Measurements from ENCODE around the gene AGBL4.
A peak's percentile ranks its signal among the peaks of the same experiment; 100 is the strongest.

Gene AGBL4

GRCh38 chr1:48808496-48808895 lies 1215.3 kb downstream of the AGBL4 start:
- no peak for DNase-seq

GRCh38 chr1:48807554-48808260 lies 1216.0 kb downstream of the AGBL4 start:
- DNase-seq, result no peak

GRCh38 chr1:48803474-48803873 lies 1220.3 kb downstream of the AGBL4 start:
- DNase-seq, result no peak

DNA sequence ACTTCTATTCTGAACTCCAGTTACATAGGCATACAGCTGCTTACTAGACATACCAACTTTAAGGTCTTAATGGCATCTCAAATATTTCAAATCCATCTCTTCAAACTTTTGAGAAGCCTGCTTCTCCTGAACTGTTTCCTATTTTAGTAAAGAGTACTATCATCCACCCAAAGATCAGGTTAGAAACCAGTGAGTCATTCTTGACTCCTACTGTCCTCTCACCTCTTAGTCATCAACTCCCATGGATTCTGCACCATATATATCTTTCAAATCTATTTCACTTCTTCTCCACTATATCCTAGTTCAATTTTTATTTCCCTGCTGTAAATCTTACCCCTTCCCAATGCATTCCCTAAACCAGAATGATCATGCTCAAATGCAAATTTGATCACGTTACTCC lies 1228.9 kb downstream of the AGBL4 start:
- DNase-seq, result no peak

DNA sequence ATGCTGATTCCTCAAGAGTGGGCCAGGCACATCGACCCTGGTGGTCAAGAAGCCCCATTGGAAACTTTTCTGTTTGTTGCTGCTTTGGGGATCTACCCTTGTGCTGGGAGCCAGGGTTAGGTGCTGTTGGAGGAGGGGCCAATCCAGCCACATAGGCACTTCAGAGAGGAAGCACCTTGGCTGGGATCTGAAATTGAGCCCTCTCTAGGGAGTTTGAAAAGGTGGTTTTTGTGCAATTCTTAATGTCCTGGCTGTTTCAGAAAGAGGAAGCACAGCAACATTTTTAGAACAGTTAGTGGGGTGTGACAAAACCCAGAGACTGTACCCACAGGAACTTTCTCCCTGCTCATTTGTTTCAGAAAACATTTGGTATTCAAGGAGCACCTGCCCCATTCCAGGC lies 1229.9 kb downstream of the AGBL4 start:
- DNase-seq, result no peak

DNA sequence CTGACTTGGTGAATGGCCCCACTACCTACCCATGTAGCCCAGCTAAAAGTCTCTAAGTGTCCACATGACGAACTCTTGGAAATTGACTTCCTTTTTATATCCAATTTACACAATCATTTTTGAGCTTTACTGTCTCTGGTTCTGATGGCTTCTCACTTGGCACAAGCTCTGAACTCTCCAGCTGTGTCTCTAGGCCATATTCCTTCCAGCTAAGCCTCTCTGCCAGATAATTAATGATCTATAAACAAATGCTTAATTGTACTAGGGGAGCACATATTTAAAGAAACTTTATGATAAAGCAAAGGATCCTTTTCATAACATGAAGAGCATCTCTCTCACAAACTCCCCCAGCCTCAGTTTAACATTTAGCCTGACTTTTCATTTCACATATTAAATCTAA lies 1230.8 kb downstream of the AGBL4 start:
- no peak for DNase-seq

GRCh38 chr1:48790397-48790796 lies 1233.4 kb downstream of the AGBL4 start:
- DNase-seq, result no peak

- DNase-seq, result no peak
Observed at GRCh38 chr1:48789903-48790302, 1233.9 kb downstream of the AGBL4 start.

- DNase-seq, result no peak
Observed at GRCh38 chr1:48785869-48786268, 1237.9 kb downstream of the AGBL4 start.

- DNase-seq, result no peak
Observed at GRCh38 chr1:48784301-48784700, 1239.5 kb downstream of the AGBL4 start.

DNA sequence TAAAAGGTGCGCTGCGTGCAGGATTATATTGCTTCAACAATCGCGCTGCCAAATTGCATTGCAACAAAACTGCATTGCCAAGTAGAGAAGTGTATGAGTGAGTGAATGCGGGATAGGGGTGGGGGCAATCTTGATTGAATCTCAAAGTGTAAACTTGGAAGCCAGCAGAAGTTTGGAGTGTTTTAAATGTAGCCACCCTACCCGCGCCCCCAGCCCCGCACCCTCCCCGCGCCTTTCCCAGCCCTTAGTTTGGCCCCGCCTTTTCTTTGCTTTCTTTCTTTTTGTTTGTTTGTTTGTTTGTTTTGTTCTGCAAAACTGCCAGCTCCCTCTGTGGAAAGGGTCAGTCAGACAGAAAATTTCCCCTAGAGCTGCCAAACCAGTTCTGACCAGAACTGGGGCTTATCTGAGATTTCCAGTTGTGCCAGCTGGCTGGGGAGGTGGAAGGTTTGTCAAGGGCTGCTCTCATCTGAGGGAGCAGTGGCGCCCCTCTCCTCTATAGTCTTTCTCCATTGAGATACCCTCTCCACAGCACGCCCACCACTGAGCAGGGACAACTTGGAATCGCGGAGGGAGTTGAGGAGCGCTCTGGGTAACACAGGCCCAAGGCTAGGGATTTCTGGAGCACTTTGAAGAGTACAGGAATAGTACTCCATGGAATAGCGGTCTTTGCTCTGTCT lies 1246.4 kb downstream of the AGBL4 start:
- no peak for DNase-seq

- DNase-seq, result peak; percentile 59
Observed at GRCh38 chr1:48776393-48777218, 1247.1 kb downstream of the AGBL4 start, which contains the start of gene BEND5. TSS of gene BEND5 (minus strand) at chr1:48776891. CDS start at chr1:48776831, 60 bp downstream.

GRCh38 chr1:48775831-48776392 lies 1247.8 kb downstream of the AGBL4 start:
- no peak for DNase-seq

GRCh38 chr1:48773133-48773532 lies 1250.6 kb downstream of the AGBL4 start:
- DNase-seq, result no peak

DNA sequence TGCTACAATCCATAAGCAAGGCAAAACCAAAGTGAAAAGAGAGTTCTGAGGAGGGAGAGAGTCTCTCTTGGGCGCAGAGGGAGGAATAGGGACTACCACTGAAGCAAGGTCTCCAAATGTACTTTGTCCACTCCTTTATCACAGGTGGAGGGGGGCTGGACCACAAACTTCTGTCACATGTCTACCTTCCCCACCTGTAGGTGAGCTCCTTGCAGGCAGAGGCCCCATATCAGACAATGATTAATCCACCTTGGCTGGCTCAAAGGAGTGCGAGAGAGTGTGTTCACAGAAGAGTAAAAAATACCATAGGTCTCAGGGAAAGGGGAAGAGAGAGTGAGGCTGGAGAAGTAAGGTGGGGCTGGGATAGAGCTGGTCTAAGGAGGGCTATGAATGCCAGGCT lies 1251.5 kb downstream of the AGBL4 start:
- DNase-seq, result no peak

DNA sequence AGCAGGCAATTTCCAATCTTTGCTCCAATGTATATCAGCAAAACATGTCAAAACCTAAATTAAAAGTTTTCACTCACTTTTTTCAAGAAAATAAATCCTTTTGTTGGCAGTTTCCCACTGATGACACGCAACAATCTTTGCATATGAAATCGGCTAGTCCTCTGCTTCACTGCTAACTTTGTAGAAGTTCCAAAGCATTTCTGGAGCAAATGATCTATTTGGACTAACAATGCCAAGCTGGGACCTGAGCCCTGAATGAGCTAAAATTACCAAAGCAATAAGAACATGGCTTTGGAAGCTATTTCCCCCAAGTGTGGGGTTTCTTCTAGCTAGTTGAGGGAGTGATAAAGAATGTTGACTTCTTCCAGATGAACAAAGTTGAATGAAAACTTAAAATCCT lies 1252.2 kb downstream of the AGBL4 start:
- no peak for DNase-seq

DNA sequence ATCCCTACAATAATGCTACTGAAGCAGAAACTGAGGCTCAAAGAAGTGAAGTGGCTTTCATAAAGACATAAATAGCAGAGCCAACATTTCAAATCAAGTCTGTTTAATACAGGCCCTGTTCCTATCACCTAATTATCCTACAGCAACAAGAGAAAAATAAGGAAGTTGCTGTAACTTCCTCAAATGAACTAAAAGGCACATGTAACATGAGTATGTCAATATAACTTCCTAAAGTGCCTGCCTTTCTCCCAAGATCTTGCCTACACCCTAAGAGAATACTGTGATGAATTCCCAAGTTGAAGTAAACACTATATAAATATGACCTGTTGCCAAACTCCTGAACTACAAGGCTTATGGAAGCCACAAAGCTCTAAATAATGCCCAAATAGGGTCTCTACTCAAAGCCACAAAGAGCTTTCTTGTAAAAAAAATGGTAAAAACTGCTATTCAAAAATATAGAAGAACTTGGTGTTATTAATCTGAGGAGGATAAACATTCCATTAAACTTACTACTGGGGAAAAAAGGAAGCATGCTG lies 1255.7 kb downstream of the AGBL4 start:
- DNase-seq, result no peak

DNA sequence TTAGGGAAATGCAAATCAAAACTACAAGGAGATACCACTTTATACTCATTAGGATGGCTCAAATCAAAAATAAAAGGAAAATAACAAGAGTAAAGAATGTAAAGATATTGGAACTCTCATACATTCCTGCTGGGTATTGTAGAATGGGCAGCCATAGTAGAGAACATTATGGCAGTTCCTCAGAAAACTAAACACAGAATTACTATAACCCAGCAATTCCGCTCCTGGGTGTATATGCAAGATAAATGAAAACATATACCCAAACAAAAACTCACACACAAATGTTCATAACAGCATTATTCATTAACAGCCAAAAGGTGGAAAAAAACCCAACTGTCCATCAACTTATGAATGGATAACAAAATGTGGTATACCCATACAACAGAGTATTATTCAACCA lies 1258.4 kb downstream of the AGBL4 start:
- no peak for DNase-seq

DNA sequence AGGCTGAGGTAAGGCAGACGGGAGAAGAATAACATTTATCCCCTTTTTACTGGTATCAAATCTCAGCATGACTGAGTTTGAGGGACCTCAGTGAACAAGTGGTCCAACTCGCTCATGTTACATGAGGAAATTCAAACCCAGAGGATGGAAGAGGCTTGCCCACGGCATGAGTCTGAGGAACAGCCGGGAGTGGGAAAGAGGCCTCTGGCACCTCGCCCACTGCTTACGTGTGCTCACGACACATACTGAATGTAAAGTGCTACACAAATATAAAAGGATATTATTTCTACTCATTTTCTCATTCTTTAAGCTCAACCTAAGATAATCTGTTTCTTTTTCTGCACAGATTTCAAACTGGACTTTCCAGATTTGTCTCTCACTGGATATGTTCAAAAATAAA lies 1261.8 kb downstream of the AGBL4 start:
- DNase-seq, result no peak

DNA sequence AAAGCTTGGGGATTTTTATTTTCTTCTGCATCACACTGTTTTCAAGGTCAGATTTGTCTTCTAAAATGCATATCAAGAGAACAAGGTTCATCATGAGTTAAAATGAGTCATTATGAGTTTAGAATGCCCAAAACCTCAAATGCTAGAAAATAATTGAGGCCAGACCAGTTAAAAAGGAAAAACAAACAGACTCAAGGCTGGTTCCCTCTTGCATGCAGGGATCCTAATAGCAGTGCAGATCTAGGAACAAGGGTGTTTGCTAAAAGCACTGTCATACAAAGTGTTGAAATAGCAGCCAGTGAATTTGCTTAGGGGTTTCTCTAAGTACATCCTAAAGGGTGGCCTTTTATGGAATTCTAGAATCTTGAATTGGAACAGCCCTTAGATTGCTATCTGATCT lies 1262.3 kb downstream of the AGBL4 start:
- no peak for DNase-seq

- DNase-seq, result no peak
Observed at GRCh38 chr1:48760857-48761256, 1262.9 kb downstream of the AGBL4 start.

DNA sequence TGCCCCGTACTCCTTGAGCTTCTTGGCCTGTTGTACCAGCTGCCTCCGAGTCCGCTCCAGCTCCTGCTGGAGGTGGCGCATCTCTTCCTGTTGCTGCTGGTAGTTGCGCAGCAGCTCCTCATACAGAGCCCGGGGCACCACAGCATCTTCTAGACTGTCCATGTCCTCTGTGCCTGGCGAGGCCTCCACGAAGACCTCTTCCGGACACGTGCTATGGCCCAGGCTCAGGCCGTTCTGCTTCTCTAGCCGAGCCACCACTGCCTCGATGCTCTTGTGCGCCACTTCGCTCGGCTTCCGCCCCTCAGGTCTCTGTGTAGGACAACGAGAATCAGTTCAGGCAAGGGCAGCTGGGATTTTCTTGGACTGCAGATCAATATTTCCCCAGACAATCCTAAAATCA lies 1264.8 kb downstream of the AGBL4 start:
- no peak for DNase-seq

DNA sequence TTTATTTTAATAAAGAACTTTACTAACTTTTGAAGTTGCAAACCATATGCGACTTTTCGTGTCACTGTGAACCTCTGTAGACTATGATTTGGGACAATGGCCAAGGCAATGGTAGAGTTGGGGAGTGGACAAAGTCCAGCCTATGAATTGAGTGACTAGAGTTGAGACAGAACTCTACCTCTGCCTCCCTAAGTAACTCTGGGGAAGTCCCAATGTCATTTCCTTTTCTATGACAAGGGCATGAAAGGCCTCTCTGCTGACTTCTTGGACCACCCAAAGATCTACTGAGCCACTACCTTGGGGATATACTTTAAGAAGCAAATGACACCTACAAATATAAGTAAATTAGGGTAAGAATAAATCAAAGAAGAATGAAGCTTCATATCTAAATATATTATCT lies 1266.4 kb downstream of the AGBL4 start:
- DNase-seq, result no peak
